Midbrain (tissue), 1 donor: Measurements from ENCODE around the gene CYP39A1.

Experiments used
- DNase-seq: peaks from one replicate; lab custom pipeline; 2025; lab: John Stamatoyannopoulos, UW

Gene CYP39A1

GRCh38 chr6:46590765-46591164, 61.9 kb downstream of the CYP39A1 start:
- DNase-seq: no peak

DNA sequence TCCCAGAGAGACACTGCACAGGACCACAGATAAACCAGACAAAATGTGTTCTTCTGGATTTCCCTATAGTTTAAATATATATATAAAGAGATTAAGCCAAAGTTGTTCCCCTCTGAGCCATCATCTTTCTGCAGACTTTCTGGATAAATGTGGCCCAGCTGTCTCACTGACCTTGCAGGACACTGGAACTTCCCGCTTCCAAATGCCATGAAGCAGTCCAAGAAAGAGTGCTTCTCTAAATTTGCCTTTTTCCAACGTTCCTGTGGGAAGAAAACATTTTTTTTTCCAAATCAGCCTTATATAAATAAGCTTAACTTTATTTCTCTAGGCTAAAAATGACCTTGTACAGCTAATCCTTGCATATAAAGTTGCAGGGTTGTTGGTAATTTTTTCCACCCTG, 65.7 kb downstream of the CYP39A1 start:
- DNase-seq: no peak

- no peak for DNase-seq
Measured at GRCh38 chr6:46584586-46584985, 68.0 kb downstream of the CYP39A1 start.

DNA sequence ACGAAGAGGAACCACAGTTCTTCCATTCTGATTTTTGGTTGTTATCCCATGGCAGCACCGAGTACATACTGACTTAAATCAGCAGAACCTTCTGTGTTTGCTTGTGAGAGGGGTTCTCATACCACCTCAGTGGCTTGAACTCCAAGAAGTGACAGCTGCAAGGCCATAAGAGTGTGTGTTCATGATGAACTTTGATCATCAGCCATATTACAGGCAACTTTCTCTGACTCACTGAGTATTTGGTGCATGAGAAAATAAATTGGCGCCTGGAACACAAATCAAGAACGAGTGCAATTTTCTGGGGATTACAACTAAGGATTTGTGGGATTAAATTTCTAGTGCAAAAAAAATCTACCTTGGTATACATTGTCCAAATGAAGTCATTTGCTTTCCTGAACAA, 68.9 kb downstream of the CYP39A1 start:
- no peak for DNase-seq

- no peak for DNase-seq
Measured at GRCh38 chr6:46583081-46583480, 69.5 kb downstream of the CYP39A1 start.

DNA sequence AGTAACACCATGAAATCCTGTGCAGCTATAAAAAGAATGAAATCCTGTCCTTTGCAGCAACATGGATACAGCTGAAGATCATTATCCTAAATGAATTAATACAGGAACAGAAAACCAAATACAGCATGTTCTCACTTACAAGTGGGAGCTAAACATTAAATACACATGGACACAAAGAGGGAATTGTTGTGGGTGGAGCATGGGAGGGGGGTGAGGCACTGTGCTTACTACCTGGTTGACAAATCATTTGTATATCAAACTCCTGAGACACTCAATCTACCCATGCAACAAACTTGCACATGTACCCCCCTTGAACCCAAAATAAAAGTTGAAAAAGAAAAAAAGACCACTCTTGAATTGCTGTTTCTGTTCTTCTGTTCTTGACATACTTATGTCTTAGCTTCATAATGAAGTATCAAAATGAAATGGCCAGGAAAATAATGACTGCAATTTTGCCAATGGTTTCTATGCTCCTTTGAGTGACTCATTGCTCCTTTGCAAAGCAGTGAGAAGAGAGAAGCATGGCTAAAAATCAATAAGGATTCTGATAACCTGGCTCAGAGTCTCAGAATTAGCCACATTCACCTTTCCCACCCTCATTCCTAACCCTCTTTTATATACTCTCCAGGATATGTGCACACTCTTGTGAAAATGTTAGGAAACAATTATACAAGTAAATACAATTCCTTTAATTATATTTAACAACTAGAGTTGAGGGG, 71.0 kb downstream of the CYP39A1 start:
- DNase-seq: no peak

GRCh38 chr6:46575530-46575929, 77.1 kb downstream of the CYP39A1 start:
- no peak for DNase-seq

GRCh38 chr6:46573140-46573539, 79.5 kb downstream of the CYP39A1 start:
- DNase-seq: no peak

- DNase-seq: no peak
Measured at GRCh38 chr6:46565531-46565930, 87.1 kb downstream of the CYP39A1 start.

GRCh38 chr6:46563924-46564323, 88.7 kb downstream of the CYP39A1 start:
- DNase-seq: no peak

GRCh38 chr6:46556053-46556452, 96.6 kb downstream of the CYP39A1 start:
- no peak for DNase-seq

- no peak for DNase-seq
Measured at GRCh38 chr6:46555129-46555528, 97.5 kb downstream of the CYP39A1 start.

GRCh38 chr6:46549155-46549554, 103.5 kb downstream of the CYP39A1 start:
- DNase-seq: no peak

- DNase-seq: no peak
Measured at GRCh38 chr6:46541556-46541955, 111.1 kb downstream of the CYP39A1 start.

GRCh38 chr6:46539866-46540265, 112.8 kb downstream of the CYP39A1 start:
- DNase-seq: no peak

DNA sequence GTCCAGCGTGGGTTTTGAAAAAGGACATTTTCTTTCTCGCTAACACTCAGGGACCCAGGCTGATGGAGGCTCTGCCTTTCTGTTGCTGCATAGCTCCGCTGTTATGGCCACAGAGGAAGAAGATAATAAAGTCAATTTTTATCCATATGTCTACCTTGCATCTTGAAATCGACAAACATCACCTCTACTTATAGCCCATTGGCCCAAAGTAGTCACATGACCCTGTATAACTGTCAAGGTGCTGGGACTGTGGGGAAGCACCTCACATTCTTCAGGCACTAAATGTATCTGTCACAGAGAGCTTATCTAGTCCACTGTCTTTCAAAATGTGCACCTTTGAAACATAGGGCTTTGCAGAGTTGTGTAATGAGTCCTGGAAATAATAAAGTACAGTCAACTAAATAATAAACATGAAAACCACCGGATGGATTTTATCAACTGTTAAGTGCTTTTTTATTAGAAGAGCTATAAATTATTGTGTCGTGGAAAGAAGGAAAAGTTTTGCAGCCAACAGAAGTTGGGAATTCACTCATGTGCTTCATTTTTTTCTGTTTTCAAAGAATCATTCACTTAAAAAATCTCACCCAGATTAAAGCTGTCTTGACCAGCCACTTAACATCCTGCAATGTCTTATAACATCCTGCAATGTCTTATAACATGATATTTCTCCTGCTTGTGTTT, 113.7 kb downstream of the CYP39A1 start:
- DNase-seq: no peak

- no peak for DNase-seq
Measured at GRCh38 chr6:46530896-46531295, 121.7 kb downstream of the CYP39A1 start.

DNA sequence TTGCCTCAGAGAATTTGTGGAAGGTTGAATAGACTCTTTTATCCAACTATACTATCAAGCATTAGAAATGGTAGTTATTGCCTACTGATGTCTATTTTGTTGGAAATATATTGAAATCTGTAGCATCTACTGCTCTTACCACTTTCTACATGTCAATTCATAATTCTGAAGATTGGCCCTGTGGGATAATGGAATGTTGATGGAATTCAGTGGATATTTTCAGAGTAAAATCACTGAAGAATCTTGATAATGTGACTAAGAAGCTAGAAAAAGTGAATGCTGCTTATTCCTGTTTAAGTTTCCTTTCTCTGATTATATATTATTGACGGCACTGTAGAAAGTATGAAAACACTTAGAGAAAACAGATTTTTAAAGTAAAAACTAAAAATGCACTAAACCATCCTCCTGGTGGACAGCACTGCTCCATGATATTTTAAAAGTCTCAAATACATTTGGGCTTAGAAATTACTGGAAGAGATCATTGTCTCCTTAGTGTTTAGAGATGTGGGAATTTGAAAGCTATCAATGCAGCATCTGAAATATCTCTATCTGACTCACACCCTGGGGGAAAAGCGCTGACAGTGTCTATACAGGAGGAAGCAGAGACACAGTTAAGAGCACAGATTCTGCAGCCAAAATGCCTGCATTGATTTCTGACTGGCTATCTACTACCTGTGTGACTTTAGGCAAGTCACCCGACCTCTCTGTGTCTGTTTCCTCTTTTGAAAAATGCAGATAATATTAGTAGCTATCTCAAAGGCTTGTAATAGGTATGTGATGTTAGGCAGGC, 123.5 kb downstream of the CYP39A1 start:
- no peak for DNase-seq

DNA sequence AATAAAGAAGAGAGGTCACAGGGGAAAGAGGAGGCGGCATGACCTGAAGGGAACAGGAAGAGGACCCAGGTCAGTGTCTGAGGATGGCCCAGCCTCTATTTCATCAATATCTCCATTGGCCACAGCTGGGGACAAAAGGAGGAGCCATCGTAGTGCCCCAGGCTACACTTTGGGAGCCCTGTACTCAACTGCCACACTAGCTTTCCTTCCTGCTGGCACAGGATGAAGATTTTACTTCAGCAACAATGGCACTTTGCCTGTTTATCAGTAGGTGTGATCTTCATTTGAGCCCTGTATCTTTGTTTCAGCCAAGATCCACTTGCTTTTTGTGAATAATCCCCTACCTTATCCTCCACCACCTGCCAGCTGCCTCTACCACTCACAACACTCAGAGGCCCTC, 126.0 kb downstream of the CYP39A1 start:
- no peak for DNase-seq

GRCh38 chr6:46525583-46525982, 127.0 kb downstream of the CYP39A1 start:
- no peak for DNase-seq

GRCh38 chr6:46521464-46521971, 131.1 kb downstream of the CYP39A1 start:
- DNase-seq: no peak

DNA sequence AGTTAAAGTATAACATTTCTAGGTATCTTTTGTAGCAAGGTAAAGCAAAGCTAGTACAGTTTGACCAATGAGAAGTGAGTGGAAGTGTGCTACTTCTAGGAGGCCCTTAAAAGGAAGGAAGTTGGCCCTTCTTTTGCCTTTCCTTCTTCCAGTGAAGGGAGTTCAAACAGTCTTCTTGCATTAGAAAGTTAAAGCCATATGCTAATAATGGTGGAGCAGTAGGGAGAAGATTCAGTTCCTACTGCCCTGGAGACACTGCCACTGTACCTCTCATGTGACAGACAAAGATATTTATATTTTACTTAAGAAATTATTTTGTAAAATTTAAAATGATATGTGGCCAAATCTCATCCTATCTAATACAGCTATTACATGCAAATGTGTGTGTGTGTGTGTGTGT, 135.4 kb downstream of the CYP39A1 start:
- no peak for DNase-seq

- DNase-seq: no peak
Measured at GRCh38 chr6:46513533-46513932, 139.1 kb downstream of the CYP39A1 start.
